T-helper 17 cell (primary cell): ENCODE results near the gene CD59. TPM values are rescaled to one million over a fixed set of nuclear protein-coding genes. Genes with fewer than 3 reads are reported as not detected.
"Not testable (repeated sequence)": the region's sequence is repeated elsewhere in the genome, so short reads cannot be mapped to it uniquely, and the experiment has no call there.

Experiments used
- ATAC-seq: fragments of 150-1000 bp; cut with Tn5 transposase; 2 replicates; pipeline ENCODE4 v1.10.0; 2021; ENCODE audit warnings: mild to moderate bottlenecking, moderate library complexity
- DNase-seq, 3 donors: peaks; one replicate each; pipeline versions ENCODE4 v3.0.0 to v3.0.0-alpha.2; 2020 to 2021
- H3K9me3 ChIP-seq: one replicate; pipeline ENCODE4 v1.7.0; 2013; ENCODE audit warnings: low read length, mild to moderate bottlenecking; ENCODE audit not compliant: control insufficient read depth, poor library complexity, severe bottlenecking
- H3K27ac Mint-ChIP-seq: one replicate; pipeline ENCODE4 v1.8.0; 2022; ENCODE audit warnings: mild to moderate bottlenecking, moderate library complexity, mixed read lengths
- H3K27me3 Mint-ChIP-seq: one replicate; pipeline ENCODE4 v1.8.0; 2022; ENCODE audit warnings: mixed read lengths
- H3K36me3 Mint-ChIP-seq: one replicate; pipeline ENCODE4 v1.8.0; 2022; ENCODE audit warnings: low read depth, mixed read lengths
- H3K4me1 Mint-ChIP-seq: one replicate; pipeline ENCODE4 v1.8.0; 2022; ENCODE audit warnings: mild to moderate bottlenecking, mixed read lengths
- H3K4me3 Mint-ChIP-seq: one replicate; pipeline ENCODE4 v1.8.0; 2022; ENCODE audit warnings: mild to moderate bottlenecking, moderate library complexity, mixed read lengths
- total RNA-seq, 4 donors: library from RNA in 2 of 4; stranded (reverse) in 2 of 4; gene quantifications; one replicate each; pipeline ENCODE4 v1.2.3 and lab custom pipeline; 2022 to 2026

Gene CD59
- total RNA-seq, 2 donors from 2014 or later: 48.7 to 53.6 TPM

GRCh38 chr11:33691066-33691864 is 45.0 kb downstream of the CD59 start:
- Mint-ChIP-seq H3K27me3 (peaks cover 66% of the 10 kb centered on the region), H3K27ac (peak overlapping the region; percentile 3), H3K4me3 (no peak overlapping the region), H3K4me1 (peaks cover 7% of the 10 kb centered on the region), H3K36me3 (peaks cover 1% of the 10 kb centered on the region)
- no peak for ATAC-seq
- H3K9me3 ChIP-seq: no peaks in the 10 kb centered on the region
- no peak for DNase-seq

GRCh38 chr11:33690290-33691065 is 45.7 kb downstream of the CD59 start:
- no peak overlapping the region for H3K27ac Mint-ChIP-seq
- DNase-seq (no peak), ATAC-seq (no peak)
- H3K4me3 Mint-ChIP-seq: no peak overlapping the region
- H3K36me3 Mint-ChIP-seq: no peaks in the 10 kb centered on the region
- H3K27me3 Mint-ChIP-seq: peaks cover 65% of the 10 kb centered on the region
- H3K4me1 Mint-ChIP-seq: peaks cover 3% of the 10 kb centered on the region
- no peaks in the 10 kb centered on the region for H3K9me3 ChIP-seq

GRCh38 chr11:33689501-33689900 is 46.7 kb downstream of the CD59 start:
- H3K4me1 Mint-ChIP-seq: peaks cover 3% of the 10 kb centered on the region
- ATAC-seq (no peak), DNase-seq (no peak)
- H3K9me3 ChIP-seq: no peaks in the 10 kb centered on the region
- H3K27ac Mint-ChIP-seq: no peak overlapping the region
- no peaks in the 10 kb centered on the region for H3K36me3 Mint-ChIP-seq
- H3K27me3 Mint-ChIP-seq: peaks cover 71% of the 10 kb centered on the region
- H3K4me3 Mint-ChIP-seq: no peak overlapping the region

GRCh38 chr11:33689085-33689484 is 47.1 kb downstream of the CD59 start:
- ATAC-seq (no peak), DNase-seq (no peak)
- H3K9me3 ChIP-seq: no peaks in the 10 kb centered on the region
- Mint-ChIP-seq H3K4me3 (no peak overlapping the region), H3K27ac (no peak overlapping the region), H3K4me1 (peaks cover 3% of the 10 kb centered on the region), H3K27me3 (peaks cover 75% of the 10 kb centered on the region), H3K36me3 (no peaks in the 10 kb centered on the region)

GRCh38 chr11:33687733-33688479 is 48.3 kb downstream of the CD59 start:
- Mint-ChIP-seq H3K4me3 (no peak overlapping the region), H3K36me3 (peaks cover 2% of the 10 kb centered on the region)
- DNase-seq: no peak

GRCh38 chr11:33685082-33685481 is 51.1 kb downstream of the CD59 start:
- H3K4me3 Mint-ChIP-seq: no peak overlapping the region
- peaks cover 2% of the 10 kb centered on the region for H3K36me3 Mint-ChIP-seq
- no peak for ATAC-seq
- no peaks in the 10 kb centered on the region for H3K9me3 ChIP-seq
- H3K27me3 Mint-ChIP-seq: peaks cover 77% of the 10 kb centered on the region
- peaks cover 5% of the 10 kb centered on the region for H3K4me1 Mint-ChIP-seq
- no peak overlapping the region for H3K27ac Mint-ChIP-seq
- DNase-seq: no peak

More at GRCh38 chr11:33687733-33688479, 48.3 kb downstream of the CD59 start:
- Mint-ChIP-seq H3K27me3 (peaks cover 76% of the 10 kb centered on the region), H3K4me1 (peaks cover 5% of the 10 kb centered on the region), H3K27ac (no peak overlapping the region)
- ATAC-seq: no peak
- H3K9me3 ChIP-seq: no peaks in the 10 kb centered on the region

GRCh38 chr11:33684003-33684706 is 52.1 kb downstream of the CD59 start:
- Mint-ChIP-seq H3K27me3 (peaks cover 75% of the 10 kb centered on the region), H3K36me3 (peaks cover 2% of the 10 kb centered on the region), H3K27ac (no peak overlapping the region), H3K4me3 (no peak overlapping the region), H3K4me1 (peaks cover 5% of the 10 kb centered on the region)
- ATAC-seq: no peak
- no peak for DNase-seq
- H3K9me3 ChIP-seq: no peaks in the 10 kb centered on the region

- DNase-seq (no peak), ATAC-seq (no peak)
- Mint-ChIP-seq H3K4me3 (no peak overlapping the region), H3K36me3 (peaks cover 2% of the 10 kb centered on the region), H3K4me1 (peaks cover 5% of the 10 kb centered on the region), H3K27ac (no peak overlapping the region), H3K27me3 (peaks cover 68% of the 10 kb centered on the region)
- no peaks in the 10 kb centered on the region for H3K9me3 ChIP-seq
Measured at GRCh38 chr11:33682446-33682845, 53.8 kb downstream of the CD59 start.

GRCh38 chr11:33682019-33682418 is 54.2 kb downstream of the CD59 start:
- ATAC-seq (no peak), DNase-seq (no peak)
- H3K27me3 Mint-ChIP-seq: peaks cover 68% of the 10 kb centered on the region
- H3K27ac Mint-ChIP-seq: no peak overlapping the region
- no peak overlapping the region for H3K4me3 Mint-ChIP-seq
- H3K4me1 Mint-ChIP-seq: peaks cover 5% of the 10 kb centered on the region
- H3K36me3 Mint-ChIP-seq: peaks cover 2% of the 10 kb centered on the region
- no peaks in the 10 kb centered on the region for H3K9me3 ChIP-seq

- ATAC-seq, H3K36me3 Mint-ChIP-seq, H3K27ac Mint-ChIP-seq, H3K9me3 ChIP-seq, DNase-seq, H3K4me1 Mint-ChIP-seq, H3K4me3 Mint-ChIP-seq: not testable (repeated sequence)
- H3K27me3 Mint-ChIP-seq: peaks cover 42% of the 10 kb centered on the region
Measured at GRCh38 chr11:33678616-33679015, 57.6 kb downstream of the CD59 start.

GRCh38 chr11:33674035-33674814 is 62.0 kb downstream of the CD59 start:
- Mint-ChIP-seq H3K27ac (no peak overlapping the region), H3K4me1 (no peaks in the 10 kb centered on the region), H3K4me3 (no peak overlapping the region), H3K27me3 (peaks cover 40% of the 10 kb centered on the region), H3K36me3 (no peaks in the 10 kb centered on the region)
- H3K9me3 ChIP-seq: no peaks in the 10 kb centered on the region
- no peak for DNase-seq
- no peak for ATAC-seq

- H3K36me3 Mint-ChIP-seq: no peaks in the 10 kb centered on the region
- peaks cover 56% of the 10 kb centered on the region for H3K27me3 Mint-ChIP-seq
- ATAC-seq (no peak), DNase-seq (no peak)
- H3K4me3 Mint-ChIP-seq: no peak overlapping the region
- no peak overlapping the region for H3K27ac Mint-ChIP-seq
- no peaks in the 10 kb centered on the region for H3K4me1 Mint-ChIP-seq
- H3K9me3 ChIP-seq: no peaks in the 10 kb centered on the region
Measured at GRCh38 chr11:33672273-33672672, 64.0 kb downstream of the CD59 start.
